MCF 10A (cell line): ENCODE measurements around the gene PTGES2. TPM values are rescaled to one million over a fixed set of nuclear protein-coding genes. Genes with fewer than 3 reads are reported as not detected.

Experiments used
- BruUV-seq: library from RNA; stranded (reverse); fragments of 400-500 nt; replicated peaks from 2 replicates; lab custom pipeline; 2021; lab: Mats Ljungman, UMichigan
- CTCF ChIA-PET: fragments of 300-600 bp; sonication (Branson Sonifier 250); formaldehyde crosslinking; extraction: SDS; loops from one replicate; lab custom pipeline; 2021; ENCODE audit warnings: antibody characterized with exemption, inconsistent platforms; lab: Yijun Ruan, JAX
- POLR2A ChIA-PET: fragments of 300-600, 350-650 bp; sonication (Branson Sonifier 250); formaldehyde crosslinking; extraction: SDS; loops from one replicate; lab custom pipeline; 2020; ENCODE audit warnings: antibody characterized with exemption, inconsistent platforms; lab: Yijun Ruan, JAX
- DNase-seq: peaks from one replicate; pipeline ENCODE4 v3.0.0-alpha.2; 2018; ENCODE audit not compliant: unreplicated experiment
- H3K27ac Mint-ChIP-seq: one replicate; pipeline ENCODE4 v1.8.0; 2022; ENCODE audit warnings: mild to moderate bottlenecking, low read depth, mixed read lengths; ENCODE audit not compliant: unreplicated experiment
- H3K27me3 Mint-ChIP-seq: one replicate; pipeline ENCODE4 v1.8.0; 2022; ENCODE audit warnings: mixed read lengths; ENCODE audit not compliant: insufficient read depth, unreplicated experiment
- H3K36me3 Mint-ChIP-seq: one replicate; pipeline ENCODE4 v1.8.0; 2022; ENCODE audit warnings: mild to moderate bottlenecking, moderate library complexity, mixed read lengths; ENCODE audit not compliant: insufficient read depth, unreplicated experiment
- H3K4me1 Mint-ChIP-seq: one replicate; pipeline ENCODE4 v1.8.0; 2022; ENCODE audit warnings: mixed read lengths; ENCODE audit not compliant: insufficient read depth, unreplicated experiment
- H3K4me3 Mint-ChIP-seq: one replicate; pipeline ENCODE4 v1.8.0; 2022; ENCODE audit warnings: mild to moderate bottlenecking, moderate library complexity, mixed read lengths; ENCODE audit not compliant: unreplicated experiment
- H3K9me3 Mint-ChIP-seq: one replicate; pipeline ENCODE4 v1.8.0; 2022; ENCODE audit warnings: mixed read lengths; ENCODE audit not compliant: unreplicated experiment
- intact Hi-C: fragments of 100-400 bp; cut with micrococcal nuclease; formaldehyde crosslinking; loops from 2 replicates; pipeline ENCODE4 v1.14.1; 2022
- total RNA-seq: library from RNA; stranded (reverse); gene quantifications from 2 replicates; pipeline ENCODE4 v1.2.3, GENCODE V29; 2022
- TF ChIP-seq, protein P1 (sequence below): fragments of 200-600 bp; IDR thresholded peaks from one replicate; pipeline ENCODE4 v1.8.0; 2022; ENCODE audit warnings: antibody characterized with exemption, mild to moderate bottlenecking; ENCODE audit not compliant: unreplicated experiment

Gene PTGES2
- total RNA-seq, 1 experiment from 2014 or later, result 130 TPM

GRCh38 chr9:128092199-128092977 lies 35.1 kb downstream of the PTGES2 start:
- Mint-ChIP-seq H3K9me3 (no peaks in the 10 kb centered on the region), H3K27ac (peak overlapping the region; percentile 63), H3K4me1 (peaks cover 15% of the 10 kb centered on the region), H3K4me3 (no peak overlapping the region), H3K36me3 (no peaks in the 10 kb centered on the region), H3K27me3 (no peaks in the 10 kb centered on the region)
- TF ChIP-seq, protein P1, sequence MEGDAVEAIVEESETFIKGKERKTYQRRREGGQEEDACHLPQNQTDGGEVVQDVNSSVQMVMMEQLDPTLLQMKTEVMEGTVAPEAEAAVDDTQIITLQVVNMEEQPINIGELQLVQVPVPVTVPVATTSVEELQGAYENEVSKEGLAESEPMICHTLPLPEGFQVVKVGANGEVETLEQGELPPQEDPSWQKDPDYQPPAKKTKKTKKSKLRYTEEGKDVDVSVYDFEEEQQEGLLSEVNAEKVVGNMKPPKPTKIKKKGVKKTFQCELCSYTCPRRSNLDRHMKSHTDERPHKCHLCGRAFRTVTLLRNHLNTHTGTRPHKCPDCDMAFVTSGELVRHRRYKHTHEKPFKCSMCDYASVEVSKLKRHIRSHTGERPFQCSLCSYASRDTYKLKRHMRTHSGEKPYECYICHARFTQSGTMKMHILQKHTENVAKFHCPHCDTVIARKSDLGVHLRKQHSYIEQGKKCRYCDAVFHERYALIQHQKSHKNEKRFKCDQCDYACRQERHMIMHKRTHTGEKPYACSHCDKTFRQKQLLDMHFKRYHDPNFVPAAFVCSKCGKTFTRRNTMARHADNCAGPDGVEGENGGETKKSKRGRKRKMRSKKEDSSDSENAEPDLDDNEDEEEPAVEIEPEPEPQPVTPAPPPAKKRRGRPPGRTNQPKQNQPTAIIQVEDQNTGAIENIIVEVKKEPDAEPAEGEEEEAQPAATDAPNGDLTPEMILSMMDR, result no peak
- ChIA-PET CTCF (interaction anchor here (1.0 to 3.6 kb wide), 7 partner anchors 8 to 169 kb away, joined by 3 to 18 read pairs (median 3); no protein-coding TSS in a partner anchor), POLR2A (interaction anchor here (0.6 to 4.9 kb wide), 5 partner anchors 12 to 508 kb away, joined by 3 to 56 read pairs (median 25); partner anchors contain the start of genes NAIF1 and SLC25A25)
- no TSS peak for BruUV-seq
- DNase-seq, result no peak
- intact Hi-C loops, result no loop called here

DNA sequence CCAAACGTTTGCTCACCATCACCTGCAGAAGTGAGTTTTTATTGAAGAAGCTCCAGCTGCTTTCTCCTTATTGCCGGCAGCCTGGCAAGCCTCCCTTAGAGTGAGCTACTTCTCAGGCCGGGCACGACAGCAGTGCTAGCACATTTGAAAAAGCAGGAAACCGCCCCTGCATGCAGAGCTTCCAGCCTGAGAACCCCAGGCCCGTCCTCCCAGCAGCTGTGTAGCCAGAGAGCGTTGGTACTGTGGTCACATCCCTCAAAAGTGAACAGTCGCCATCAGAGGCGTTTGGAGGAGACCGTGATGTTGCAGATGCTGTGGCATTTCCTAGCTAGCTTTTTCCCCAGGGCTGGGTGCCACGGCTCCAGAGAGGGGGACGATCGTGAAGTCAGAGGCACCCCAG lies 36.0 kb downstream of the PTGES2 start:
- intact Hi-C loops, result no loop called here
- Mint-ChIP-seq H3K4me1 (peaks cover 15% of the 10 kb centered on the region), H3K27ac (peak overlapping the region; percentile 63), H3K4me3 (no peak overlapping the region), H3K36me3 (no peaks in the 10 kb centered on the region), H3K27me3 (no peaks in the 10 kb centered on the region), H3K9me3 (no peaks in the 10 kb centered on the region)
- CTCF ChIA-PET, result interaction anchor here (1.5 to 3.6 kb wide), 3 partner anchors 9 to 147 kb away, joined by 3 to 18 read pairs (median 15); no protein-coding TSS in a partner anchor
- DNase-seq, result no peak
- TF ChIP-seq, protein P1, result no peak
- POLR2A ChIA-PET, result interaction anchor here (0.6 to 4.9 kb wide), 5 partner anchors 11 to 507 kb away, joined by 3 to 56 read pairs (median 25); partner anchors contain the start of genes NAIF1 and SLC25A25
- no TSS peak for BruUV-seq

DNA sequence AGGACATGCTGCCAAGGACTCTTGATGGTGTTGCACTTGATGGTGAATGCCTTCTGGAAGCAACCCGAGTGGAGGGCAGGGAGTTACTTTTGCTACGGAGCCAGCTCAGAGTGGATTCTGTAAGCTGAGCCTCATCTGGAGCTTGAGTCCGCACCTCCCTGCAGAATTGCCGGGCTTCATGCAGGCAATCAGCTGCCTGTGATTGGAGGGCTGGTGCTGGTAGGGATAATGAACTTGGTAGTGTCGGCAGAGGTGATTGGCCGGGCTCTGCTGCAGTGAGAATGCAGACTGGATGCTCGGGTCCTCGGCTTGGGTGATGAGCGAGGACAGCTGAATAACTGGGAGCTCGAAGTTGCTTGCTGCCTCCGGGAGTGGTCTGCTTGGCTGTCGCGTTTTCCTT lies 36.4 kb downstream of the PTGES2 start:
- Mint-ChIP-seq H3K27ac (no peak overlapping the region), H3K36me3 (no peaks in the 10 kb centered on the region), H3K4me3 (no peak overlapping the region), H3K4me1 (peaks cover 15% of the 10 kb centered on the region), H3K27me3 (no peaks in the 10 kb centered on the region), H3K9me3 (no peaks in the 10 kb centered on the region)
- DNase-seq, result no peak
- intact Hi-C loops, result no loop called here
- POLR2A ChIA-PET, result interaction anchor here (0.6 to 4.9 kb wide), 3 partner anchors 11 to 154 kb away, joined by 4 to 36 read pairs (median 25); no protein-coding TSS in a partner anchor
- TF ChIP-seq, protein P1, result no peak
- CTCF ChIA-PET, result interaction anchor here (0.8 to 3.6 kb wide), 3 partner anchors 9 to 147 kb away, joined by 3 to 18 read pairs (median 3); no protein-coding TSS in a partner anchor
- BruUV-seq, result no TSS peak

GRCh38 chr9:128089299-128089698 lies 38.2 kb downstream of the PTGES2 start:
- CTCF ChIA-PET, result interaction anchor here (0.8 to 1.0 kb wide), 2 partner anchors 11 to 54 kb away, joined by 3 read pairs; no protein-coding TSS in a partner anchor

More at GRCh38 chr9:128089299-128089698, 38.2 kb downstream of the PTGES2 start:
- no peaks in the 10 kb centered on the region for H3K27me3 Mint-ChIP-seq
- peaks cover 9% of the 10 kb centered on the region for H3K4me1 Mint-ChIP-seq
- no peak for DNase-seq
- intact Hi-C loops, result no loop called here
- TF ChIP-seq, protein P1, result no peak
- POLR2A ChIA-PET, result no interaction called here
- H3K9me3 Mint-ChIP-seq, result no peaks in the 10 kb centered on the region
- no peak overlapping the region for H3K4me3 Mint-ChIP-seq
- H3K36me3 Mint-ChIP-seq, result no peaks in the 10 kb centered on the region
- BruUV-seq, result no TSS peak
- no peak overlapping the region for H3K27ac Mint-ChIP-seq
